ENCODE data around the gene SMAP1. TPM values are rescaled to one million over a fixed set of nuclear protein-coding genes. Genes with fewer than 3 reads are reported as not detected.

Gene SMAP1
- 14.1 and 16.7 TPM in 2 replicates for total RNA-seq (2014; rRNA removed; shearing (Covaris generic))

DNA sequence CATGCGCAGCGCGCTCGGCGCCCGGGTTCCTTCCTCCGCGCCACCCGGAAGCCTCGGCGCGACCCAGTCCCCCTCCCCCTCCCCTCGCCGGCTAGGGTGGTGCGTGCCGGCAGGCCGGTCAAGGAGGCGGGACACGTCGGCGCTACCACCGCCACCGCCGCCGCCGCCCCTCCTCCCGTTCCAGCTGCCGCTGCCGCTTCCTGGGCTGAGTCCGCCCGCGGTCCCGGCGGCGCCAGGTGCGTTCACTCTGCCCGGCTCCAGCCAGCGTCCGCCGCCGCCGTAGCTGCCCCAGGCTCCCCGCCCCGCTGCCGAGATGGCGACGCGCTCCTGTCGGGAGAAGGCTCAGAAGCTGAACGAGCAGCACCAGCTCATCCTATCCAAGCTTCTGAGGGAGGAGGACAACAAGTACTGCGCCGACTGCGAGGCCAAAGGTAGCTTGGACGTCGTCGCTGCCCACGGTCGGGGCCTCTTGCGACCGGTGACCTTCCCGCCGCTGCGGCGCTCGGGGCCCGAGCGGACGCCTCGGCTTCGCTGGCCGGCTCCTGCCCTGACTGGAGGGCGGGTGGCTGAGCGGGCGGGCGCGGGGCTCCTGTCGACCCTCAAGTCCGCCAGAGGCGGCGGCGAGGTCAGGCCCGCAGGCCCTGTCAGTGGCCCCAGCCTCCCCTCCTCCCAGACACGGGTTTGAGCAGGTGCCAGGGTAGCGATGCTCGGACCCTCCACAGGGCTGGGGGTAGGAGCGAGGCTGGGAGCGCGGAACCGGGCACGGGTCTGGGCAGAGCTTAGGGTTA lies at the start of gene SMAP1:
TSS of gene SMAP1 (plus strand) at position 173 of the 788 bp plus-strand sequence. CDS start at position 314, 141 bp downstream.
- peak; percentile 93 for DNase-seq (ENCODE audit: low spot score)

DNA sequence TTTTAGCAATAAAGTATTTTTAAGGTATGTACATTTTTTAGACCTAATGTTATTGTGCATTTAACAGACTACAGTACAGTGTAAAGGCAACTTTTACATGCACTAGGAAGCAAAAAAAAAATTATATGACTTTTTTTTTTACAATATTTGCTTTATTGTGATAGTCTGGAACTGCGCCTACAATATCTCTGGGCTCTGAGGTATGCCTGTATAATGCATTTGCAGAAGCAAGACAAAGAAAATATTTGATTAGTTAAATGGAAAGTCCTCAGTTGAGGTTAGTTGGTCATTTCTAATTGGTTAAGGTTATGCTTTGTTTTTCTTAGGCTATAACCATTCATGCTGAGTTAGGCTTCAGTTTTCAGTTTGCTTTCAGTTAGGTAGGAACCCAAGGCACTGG lies 46.9 kb upstream of the SMAP1 start:
- DNase-seq (ENCODE audit: low spot score), result no peak

DNA sequence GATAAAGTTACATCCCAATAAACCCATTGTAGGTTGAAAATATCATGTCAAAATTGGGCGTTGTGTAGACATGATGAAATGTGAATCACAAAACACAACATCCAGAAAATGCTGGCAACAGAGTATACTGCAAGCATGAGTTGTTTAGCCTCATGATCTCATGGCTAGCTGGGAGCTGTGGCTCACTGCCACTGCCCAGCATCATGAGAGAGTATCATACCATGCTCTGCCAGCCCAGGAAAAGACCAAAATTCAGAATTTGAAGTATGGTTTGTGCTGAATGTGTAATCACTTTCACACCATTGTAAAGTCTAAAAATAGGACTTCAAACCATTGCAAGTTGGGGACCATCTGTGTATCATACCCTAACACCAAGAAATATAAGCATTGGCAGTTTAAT lies 45.2 kb upstream of the SMAP1 start:
- DNase-seq (ENCODE audit: low spot score), result no peak

DNA sequence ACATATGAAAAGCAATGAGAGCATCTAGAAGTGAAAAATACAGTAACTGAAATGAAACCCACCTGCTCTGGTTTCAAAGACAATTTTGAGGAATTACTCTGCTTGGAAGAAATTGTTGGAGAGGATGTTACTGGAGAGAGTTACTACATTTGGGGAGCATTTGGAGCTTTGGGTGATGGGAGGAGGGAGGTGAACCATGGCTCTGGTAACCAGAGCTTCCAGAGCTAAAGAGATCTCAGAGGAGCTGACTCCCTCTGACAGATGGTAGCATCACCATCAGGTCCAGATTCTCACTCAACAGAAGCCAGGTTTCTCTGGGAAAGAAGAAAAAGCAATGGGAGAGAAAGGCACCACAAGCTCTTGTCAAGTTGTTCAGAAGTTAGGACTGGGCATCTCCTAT lies 42.2 kb upstream of the SMAP1 start:
- DNase-seq (ENCODE audit: low spot score), result no peak

DNA sequence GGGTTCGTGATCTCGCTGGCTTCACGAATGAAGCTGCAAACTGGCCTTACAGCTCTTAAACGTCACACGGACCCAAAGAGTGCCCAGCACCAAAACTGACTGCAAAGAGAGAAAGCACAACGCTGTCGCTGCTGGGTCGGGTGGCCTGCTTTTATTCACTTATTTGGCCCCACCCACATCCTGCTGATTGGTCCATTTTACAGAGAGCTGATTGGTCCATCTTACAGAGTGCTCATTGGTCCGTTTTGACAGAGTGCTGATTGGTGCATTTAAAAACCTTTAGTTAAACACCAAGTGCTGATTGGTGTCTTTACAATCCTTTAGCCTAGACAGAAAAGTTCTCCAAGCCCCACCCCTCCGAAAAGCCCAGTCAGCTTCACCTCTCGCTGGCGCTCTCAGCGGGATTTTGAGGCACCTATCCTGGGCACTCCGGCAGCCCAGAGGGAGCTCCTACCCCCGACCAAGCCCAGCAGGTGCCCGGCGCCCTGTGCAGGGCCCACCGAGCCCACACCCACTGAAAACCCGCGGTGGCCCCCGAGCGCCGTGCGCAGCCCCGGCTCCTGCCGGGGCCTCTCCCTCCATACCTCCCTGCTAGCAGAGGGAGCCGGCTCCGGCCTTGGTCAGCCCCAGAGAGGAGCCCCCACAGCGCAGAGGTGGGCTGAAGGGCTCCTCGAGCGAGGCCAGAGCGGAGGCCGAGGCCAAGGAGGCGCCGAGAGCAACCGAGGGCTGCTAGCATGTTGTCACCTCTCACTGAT lies 40.0 kb upstream of the SMAP1 start:
- no peak for DNase-seq (ENCODE audit: low spot score)

DNA sequence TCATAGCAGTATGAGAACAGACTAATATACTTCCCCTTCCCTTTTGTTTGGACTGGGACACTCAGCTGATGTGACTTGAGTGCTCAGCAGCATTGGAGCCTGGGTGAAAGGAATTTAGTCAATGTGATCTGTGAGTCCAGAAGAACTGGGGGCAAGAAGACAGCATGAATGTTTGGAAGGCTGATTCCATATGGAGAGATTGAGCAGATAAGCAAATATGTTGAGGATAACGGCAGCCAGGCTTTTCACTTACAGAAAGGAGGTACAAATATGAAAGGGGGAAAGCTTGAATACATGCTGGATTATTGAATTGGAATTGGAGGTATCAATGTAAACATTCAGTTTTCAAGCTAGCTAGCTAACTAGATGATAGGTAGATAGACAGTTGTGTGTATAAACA lies 37.8 kb upstream of the SMAP1 start:
- no peak for DNase-seq (ENCODE audit: low spot score)

DNA sequence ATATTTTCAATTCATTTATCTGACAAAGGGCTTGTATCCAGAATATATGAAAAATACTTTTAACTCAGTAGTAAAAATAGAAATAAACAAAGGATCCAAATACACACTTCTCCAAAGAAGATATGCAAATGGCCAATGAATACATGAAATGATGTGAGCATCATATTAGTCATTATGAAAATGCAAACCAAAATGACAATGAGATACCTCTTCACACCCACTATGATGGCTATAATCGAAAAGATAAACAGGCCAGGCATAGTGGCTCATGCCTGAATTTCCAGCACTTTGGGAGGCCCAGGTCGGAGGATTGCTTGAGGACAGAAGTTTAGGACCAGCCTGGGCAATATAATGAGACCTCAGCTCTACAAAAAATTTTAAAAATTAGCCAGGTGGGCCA lies 33.8 kb upstream of the SMAP1 start:
- no peak for DNase-seq (ENCODE audit: low spot score)

DNA sequence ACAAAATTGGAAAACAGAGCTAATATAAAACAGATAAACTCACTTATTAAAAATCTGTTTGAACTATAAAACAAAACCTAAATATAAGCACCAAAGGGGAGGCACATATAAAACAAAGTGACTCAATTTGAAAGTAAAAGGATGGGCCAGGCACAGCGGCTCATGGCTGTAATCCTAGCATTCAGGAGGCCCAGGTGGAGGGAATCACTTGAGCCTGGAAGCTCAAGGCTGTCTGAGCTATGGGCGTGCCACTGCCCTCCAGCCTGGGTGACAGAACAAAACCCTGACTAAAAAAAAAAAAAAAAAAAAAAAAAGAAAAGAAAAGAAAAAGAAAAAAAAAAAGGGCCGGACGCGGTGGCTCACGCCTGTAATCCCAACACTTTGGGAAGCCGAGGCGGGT lies 31.1 kb upstream of the SMAP1 start:
- no peak for DNase-seq (ENCODE audit: low spot score)

DNA sequence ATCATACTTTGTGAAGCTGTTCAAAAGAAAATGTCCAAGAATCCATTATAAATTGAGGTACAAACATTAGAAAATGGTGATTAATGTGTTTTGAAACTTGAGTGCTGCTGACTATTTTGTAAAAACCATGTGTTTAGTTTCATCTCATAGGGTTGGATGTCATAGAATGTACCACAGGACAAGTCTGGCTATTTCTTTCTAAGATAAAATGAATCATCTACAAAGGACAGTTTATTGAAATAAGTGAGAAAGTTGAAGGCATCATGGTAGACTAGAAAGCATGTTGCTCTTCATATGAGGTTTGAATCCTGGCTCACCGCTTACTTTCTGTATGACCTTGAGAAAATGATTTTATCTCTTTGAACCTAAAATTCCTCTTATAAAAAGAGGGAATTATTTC lies 29.2 kb upstream of the SMAP1 start:
- no peak for DNase-seq (ENCODE audit: low spot score)

DNA sequence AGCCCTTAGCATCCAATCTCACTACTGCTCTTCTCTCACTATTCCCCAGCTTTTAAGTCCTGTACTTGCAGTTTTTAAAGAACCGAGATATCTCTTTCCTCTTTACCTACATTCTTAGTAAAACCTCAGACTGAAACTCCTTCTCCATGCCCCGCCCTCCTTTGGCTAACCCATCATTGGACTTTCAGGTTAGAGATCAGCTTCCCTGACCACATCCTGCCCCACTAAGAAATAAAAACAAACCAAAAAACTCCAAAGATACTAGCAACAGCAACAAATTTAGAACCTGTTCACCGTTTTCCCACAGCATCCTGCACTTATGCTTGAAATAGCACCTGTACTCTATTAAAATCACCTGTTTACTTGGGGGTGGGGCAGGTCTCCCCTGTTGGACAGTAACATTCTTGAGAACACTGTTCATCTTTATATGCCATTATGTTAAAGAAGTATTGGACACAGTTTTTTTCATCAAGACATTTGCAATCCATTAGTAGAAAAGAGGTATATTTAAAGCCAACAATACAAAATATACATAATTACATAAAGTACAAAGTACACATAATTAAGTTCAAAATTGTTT lies 16.3 kb upstream of the SMAP1 start:
- no peak for DNase-seq (ENCODE audit: low spot score)

DNA sequence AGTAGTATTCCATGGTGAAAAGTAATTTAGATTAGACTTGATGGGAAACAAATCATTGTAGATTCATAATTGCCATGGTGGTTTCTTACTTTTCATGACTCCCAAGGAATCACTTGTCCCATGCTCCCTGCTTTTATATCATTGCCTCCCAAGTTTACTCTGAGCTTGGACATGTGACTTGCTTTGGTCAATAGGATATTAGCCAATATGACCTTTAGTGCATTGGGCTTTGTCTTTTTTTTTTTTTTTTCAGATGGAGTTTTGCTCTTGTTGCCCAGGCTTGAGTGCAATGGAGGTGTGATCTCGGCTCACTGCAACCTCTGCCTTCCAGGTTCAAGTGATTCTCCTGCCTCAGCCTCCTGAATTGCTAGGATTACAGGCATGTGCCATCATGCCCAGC lies 15.5 kb upstream of the SMAP1 start:
- DNase-seq (ENCODE audit: low spot score), result no peak

DNA sequence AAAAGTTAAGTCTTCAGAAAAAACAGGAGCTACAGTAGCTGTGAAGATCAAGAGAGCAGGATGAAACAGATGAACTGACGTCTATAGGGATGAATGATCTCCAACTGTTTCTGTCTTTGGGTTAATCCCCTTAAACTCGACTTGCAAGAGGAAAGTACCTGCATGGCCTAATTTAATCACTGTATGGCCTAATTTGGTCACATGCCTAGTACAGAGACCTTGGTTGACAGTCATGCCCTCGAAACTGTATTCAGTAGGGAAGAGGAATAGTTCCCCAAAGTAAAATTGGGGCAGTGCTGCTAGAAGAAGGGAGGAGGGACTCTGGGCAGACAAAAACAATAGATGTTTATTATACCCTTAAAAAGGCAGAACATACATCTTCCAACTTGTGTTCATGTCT lies 10.0 kb upstream of the SMAP1 start:
- DNase-seq (ENCODE audit: low spot score), result no peak

DNA sequence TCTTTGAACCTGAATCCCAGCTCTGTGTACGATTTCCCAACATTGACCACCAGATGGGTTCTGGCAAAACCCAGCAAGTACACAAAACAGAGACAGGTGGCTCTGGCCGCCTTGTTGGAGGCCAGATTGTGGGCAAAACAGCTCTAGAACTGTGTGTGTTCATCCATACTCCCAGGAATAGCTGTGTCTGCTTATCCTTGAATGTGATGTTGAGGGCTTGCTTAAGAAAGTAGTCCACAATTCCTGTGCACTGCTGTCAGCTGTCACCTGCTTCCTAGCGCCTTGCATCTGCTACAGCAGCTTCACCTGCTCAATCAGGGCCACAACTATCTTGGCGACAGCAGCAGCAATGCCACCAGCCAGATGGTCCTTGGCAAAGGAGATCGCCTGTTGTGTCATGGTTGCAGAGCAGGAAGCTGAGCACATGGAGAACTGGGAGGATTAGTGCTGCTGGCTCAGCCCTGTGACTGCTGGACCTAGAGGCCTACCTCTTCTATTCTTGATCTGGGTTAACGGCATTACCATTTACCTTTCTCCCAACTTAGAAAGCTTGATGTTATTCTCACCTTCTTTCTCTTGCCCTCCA lies 3.7 kb upstream of the SMAP1 start:
- DNase-seq (ENCODE audit: low spot score), result no peak

DNA sequence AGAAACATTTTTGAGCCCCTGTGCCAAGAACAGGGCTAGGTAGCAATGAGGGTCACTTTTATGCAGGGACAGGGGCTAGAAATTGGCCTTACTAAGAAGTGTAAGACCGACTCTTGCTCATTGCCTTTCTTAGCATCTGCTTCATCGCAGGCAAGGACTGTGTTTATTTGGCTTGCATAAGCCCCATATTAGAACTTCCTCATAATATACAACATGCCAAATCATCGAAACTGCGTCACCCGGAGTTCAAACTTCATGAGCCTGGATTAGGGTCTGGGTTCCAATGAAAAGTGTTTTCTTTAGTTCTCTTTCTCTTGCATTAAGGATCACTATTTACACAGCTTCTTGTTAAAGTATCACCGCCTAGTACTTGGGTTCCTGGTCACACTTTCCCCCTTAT lies 977 bp upstream of the SMAP1 start:
- no peak for DNase-seq (ENCODE audit: low spot score)

DNA sequence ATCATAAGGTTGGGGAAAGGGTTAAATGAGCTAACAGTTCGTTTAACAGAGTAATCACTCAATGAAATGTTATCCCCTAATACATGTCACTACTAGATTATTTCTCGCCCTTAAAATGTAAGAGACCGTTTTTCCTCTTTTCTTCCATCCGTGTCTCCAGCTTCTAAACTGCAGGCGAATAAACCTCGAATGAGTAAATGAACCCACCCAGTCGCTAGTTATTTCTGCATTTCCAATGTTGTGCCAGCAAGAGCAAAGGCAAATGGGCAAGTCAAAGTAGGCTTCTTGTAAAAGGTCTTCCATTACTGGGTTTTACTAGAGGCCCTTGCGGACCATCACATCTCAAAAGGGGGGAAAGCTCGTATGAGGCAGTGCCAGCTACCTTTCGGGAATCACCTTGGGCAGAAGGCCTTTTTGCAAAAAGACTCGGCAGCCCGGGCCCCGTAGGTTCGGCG lies 400 bp upstream of the SMAP1 start:
- DNase-seq (ENCODE audit: low spot score), result no peak

DNA sequence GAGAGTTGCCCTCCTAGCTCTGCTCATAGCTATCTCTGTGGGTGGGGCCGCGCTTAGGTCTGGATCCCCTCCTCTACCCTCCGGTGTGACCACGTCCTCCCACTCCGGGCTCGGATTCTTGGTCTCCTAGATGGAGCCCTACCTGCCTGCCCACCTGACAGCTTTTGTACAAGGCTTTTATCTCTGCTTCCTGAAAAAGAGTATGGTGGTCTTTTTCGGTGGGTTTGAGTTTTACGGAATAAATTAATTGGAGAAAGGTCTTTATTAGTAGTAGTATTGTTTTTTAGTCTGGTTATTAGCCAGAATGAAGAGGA lies 773 bp downstream of the SMAP1 start:
- peak; percentile 38 for DNase-seq (ENCODE audit: low spot score)

DNA sequence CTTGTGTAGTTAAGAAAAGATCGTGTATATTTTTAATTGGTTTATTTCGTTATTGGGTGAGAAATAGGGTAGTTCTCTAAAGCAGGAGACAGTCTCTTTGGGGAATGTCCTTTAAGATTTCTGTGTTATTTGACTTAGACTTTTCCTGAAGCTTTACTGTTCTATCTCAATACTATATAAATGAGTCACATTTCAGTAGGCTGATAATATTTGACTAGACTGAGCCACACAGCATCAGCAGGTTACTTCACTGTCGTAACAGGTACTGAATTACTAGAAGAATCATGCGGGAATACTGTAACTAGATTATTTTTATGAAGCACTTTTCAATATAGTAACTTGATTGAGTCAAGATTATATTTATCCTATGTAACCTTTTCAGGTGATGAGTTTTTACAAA lies 1.4 kb downstream of the SMAP1 start:
- DNase-seq (ENCODE audit: low spot score), result peak; percentile 48

DNA sequence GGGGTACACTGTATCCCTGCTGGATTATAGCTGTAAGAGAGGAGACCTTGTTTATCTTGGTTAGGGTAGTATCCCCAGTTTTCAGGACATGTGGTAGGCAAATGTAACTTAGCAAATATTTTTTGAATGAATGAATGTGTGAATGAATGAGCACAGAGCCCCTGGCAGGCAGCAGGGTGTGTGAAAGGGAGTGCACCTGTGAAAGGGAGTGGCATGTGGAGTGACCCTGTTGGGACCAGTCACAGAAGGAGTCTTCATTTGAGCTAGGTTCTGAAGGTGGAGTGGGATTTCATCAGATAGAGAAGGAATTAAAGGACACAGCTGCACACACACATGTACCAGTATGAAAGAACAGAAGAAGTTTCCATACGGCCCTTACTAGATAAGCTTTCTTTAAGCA lies 4.9 kb downstream of the SMAP1 start:
- no peak for DNase-seq (ENCODE audit: low spot score)

DNA sequence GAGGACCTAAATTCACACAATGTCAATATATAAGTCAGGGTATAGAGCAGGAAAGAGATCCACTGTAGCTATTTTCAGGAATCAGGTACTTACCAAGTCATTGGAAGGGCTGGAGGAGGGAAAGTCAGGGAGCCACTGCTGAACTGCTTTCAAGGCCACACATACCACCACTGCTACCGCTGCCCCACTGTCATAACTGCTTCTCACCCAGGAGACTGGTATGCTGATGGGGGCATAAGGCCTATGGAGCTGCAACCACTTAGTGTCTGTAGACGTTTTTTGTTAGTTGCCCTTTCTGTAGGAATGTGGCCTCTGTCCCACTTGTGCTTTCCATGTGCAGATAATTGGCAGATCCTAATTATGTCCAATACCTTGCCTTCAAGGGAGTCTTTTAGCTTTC lies 5.4 kb downstream of the SMAP1 start:
- no peak for DNase-seq (ENCODE audit: low spot score)

DNA sequence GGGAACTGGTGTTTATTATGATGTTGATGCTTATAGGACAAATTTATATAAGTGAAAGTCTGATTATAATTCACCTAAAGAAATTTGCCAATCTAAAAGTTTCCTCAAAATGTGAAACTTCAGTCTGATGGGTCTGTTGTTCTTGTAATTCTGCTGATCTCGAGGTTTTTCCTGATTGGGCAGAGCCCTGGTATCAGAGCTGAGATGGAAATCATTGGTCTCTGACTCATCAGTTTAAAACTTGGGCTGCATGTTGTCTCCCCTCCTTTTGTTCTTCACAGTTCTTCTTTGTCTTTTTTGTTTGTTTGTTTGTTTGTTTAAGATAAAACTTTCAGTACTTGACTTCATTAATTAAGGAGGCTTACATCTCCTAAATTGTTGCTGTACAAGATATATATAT lies 5.9 kb downstream of the SMAP1 start:
- no peak for DNase-seq (ENCODE audit: low spot score)

DNA sequence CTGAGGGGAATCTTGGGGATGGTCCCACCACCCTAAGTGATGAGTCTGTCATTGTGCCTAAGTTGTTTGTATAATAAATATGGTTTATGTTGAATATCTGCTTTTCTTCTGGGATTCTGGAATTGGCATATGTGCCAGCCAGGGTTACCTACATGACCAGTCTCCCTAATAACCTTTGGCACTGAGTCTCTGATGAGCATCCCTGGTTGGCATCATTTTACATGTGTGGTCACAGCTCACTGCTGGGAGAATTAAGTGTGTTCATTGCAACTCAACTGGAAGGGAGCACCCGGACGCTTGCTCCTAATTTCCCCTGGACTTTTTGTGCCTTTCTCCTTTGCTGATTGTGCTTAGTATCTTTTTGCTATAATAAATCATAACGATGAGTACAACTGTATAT lies 8.1 kb downstream of the SMAP1 start:
- DNase-seq (ENCODE audit: low spot score), result no peak

DNA sequence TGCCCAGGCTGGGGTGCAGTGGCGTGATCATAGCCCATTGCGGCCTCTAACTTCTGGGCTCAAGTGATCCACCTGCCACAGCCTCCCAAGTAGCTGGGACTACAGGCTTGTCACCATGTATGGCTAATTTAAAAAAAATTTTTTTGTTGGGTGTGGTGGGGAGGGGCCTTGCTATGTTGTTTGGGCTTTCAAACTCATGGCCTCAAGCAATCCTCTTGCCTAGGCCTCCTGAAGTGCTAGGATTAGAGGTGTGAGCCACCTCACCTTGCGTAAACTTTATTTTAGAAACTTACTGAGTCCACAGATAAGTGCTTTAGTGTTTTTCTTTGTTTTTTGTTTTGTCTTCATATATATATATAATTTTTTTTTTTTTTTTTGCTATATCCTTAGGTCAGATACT lies 9.1 kb downstream of the SMAP1 start:
- no peak for DNase-seq (ENCODE audit: low spot score)

DNA sequence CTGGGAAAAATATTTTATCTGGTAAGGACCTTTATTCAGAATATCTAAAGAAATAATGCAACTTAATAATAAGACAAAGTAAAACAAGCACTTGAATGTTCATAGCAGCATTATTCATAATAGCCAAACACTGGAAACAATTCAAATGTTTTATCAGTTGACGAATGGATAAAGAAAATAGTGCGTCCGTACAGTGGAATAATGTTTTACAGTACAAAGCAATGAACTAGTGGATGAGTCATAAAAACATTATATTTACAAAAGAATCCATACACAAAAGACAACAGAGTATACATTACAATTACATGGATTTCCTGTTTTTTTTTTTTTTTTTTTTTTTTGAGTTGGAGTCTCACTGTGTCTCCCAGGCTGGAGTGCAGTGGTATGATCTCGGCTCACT lies 12.7 kb downstream of the SMAP1 start:
- DNase-seq (ENCODE audit: low spot score), result no peak

Data from HT-29 (cell line).